ENCODE data around the gene MSH5.
"Not testable (repeated sequence)": the region's sequence is repeated elsewhere in the genome, so short reads cannot be mapped to it uniquely, and the experiment has no call there.

The MSH5 gene

DNA sequence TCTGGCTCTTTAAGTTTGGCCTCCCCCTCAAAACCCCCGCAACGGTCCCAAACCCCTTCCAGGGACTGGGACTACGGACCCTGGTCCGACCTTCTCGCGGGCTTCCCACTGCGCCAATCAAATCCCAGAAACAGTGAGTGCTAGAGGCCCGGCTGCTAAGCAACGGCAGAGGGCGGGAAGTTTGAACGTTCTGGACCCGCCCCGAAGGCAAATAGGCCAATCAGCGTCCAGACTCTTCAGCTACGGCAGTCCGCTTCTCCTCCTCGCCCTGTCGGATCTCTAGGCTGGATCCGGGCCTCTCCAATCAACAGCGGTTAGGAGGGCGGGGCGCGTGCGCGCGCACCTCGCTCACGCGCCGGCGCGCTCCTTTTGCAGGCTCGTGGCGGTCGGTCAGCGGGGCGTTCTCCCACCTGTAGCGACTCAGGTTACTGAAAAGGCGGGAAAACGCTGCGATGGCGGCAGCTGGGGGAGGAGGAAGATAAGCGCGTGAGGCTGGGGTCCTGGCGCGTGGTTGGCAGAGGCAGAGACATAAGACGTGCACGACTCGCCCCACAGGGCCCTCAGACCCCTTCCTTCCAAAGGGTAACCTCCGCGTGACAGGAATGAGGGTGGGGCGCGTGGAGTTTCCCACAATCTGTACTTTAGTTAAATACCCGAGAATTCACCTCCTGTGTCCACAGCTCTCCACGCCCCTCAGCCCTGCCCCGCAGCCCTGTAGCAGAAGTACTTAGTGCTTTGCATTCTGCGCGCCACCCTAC, at the start of gene MSH5:
Gene MSH5, plus strand, starts transcription at position 367 of the 758 bp plus-strand sequence. CDS start 462 bp downstream, outside the sequence.
- DNase-seq (ENCODE audit: low spot score): peak; percentile 100

DNA sequence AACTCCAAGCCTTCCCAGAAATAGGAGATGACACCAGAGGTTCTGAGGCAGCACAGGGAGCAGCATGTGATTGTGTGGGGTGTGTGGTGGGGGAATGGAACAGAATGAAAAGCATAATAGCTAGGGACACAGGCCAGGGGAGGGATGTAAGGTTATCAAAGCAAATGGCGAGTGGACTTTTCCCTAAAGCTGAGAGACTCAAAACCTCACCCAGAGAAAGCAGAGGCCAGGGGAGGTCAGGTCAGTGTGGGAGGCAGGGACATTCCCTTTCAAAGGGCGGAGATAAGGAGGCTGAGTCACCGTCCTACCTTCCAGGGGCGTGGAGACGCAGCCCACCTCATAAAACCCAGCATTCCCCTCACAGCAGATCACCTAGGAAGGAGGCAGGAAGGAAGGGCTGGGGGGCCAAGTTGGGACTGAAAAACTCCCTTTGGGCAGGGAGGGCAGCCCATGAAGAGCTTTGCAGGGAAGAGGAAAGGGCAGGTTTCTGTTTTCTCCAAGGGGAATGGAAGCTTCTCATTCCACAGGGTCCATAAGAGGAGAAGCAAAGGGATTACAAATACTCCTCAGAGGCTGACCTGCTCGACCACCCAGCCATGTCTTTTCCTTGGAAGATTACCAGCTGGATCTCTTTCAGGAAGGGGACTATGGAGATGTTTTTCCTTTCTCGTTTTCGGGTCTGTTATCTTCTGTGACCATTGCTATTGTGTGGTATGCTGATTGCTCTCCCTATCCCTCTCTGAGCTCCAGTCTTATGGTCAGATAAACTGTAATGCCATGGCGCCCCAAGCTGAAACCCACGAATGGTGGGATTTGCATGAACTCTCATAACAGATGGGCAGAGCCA, 49.4 kb upstream of the MSH5 start:
- no peak for DNase-seq (ENCODE audit: low spot score)

DNA sequence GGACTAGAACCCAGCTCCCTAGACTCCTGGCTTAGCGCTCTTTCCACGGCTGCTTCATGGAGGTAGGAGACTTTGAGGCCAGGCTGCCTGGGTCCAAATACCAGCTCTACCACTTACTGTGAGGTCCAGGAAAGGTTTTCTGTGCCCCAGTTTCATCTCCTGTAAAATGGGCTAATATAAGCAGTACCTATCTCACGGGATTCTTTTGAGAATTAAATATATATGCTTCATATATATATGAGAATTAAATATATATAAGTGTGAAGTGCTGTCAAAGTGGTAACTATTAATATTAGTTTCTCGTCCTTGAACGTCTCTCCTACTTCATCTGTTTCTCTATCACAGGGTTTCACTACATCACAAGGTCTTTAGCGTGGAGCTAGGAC, 48.7 kb upstream of the MSH5 start:
- no peak for DNase-seq (ENCODE audit: low spot score)

DNA sequence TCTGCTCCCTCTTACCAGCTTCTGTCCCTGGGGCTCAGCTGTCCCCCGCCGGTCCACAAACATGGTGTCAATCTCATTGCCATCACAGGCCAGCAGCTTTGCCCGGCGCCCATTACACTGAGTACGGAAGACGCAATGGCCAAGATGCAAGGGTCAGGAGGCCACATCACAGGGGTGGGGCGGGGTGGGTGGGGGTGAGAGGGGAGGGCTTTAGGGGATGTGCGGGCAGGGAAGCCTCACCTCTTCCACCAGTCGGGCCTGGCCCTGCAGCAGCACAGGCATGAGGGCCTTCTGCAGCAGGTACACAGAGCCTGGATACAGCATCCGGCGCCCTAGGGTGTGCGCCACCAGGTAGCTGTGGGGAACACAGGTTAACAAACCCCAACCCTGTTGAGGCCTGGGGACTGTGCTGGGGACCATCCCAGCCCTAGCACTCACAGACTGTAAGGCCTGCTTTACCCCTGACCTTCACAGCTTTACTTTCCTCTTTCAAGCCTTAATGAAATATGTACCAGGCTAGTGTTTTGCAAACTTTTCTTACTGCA, 48.2 kb upstream of the MSH5 start:
- DNase-seq (ENCODE audit: low spot score): no peak

DNA sequence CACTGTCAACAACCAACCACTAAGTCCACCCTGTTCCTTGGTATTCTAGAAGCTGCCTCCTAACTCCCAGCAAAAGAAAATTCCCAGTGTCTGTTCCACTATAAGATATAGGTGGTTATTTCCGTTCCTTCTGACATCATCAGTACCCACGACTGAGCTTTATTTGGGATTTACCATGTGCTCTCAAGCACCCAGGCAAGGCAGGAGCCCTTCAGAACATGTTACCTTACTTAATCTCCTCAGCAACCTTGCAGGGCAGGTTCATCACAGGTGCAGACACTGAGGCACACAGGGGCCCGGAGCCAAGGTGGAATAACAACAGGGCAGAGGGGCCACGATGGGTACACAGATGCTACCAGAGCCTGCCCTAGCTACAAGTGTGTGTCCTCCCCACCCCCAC, 47.5 kb upstream of the MSH5 start:
- no peak for DNase-seq (ENCODE audit: low spot score)

DNA sequence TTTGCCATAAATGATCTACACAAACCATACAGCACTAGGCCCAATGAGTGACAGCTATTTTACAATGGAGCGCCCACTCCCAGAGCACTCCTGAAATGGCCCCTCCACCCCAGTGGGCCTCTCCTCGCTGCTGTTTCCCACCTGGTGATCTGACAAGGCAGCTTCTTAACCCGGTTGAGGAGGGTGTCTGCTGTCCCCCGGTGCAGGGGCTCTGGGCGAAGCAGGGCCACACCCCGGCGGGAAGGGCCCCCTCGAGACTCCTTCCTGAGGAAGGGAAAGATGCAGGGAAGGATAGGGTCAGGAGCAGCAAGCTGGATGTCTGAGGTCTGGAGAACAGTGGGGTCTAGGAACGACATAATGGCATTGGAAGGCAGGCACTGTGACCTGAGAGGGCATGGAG, 46.9 kb upstream of the MSH5 start:
- DNase-seq (ENCODE audit: low spot score): no peak

DNA sequence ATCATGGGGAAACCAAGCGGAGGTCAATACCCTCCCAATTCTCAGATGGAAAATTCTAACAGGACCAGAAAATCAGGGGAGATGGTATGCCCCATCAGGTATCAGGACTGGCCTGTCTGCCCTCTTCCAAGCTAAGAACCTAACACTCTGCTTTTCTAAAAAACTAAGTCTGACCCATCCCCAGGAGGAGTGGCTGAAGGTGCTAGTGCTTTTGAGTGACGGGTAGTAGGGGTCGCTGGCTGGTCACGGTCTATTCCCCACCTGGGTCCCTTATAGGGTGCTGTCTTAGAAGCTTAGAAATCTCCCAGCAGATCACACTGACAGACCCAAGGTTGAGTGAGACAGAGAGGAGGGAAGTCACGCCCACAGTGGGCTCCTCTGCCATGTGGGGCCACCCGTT, 46.3 kb upstream of the MSH5 start:
- DNase-seq (ENCODE audit: low spot score): no peak

DNA sequence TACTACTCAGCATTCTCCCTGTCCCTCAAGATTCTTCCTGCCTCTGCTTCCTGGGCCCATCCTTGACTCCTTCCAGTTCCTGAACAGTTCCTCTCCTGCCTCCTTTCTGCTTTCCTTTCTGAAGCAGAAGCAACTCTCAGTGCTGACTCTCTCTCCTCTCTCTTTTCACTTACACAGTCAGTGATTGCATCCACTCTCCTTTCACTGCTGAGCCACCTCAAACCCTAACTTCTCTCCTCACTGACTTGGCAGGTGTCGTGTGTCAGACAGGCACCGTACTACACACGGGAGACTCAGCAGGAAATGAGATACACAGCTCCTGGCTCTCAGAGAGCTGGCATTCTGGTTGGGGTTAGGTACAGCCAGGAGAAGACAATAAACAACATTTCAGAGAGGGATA, 42.2 kb upstream of the MSH5 start:
- no peak for DNase-seq (ENCODE audit: low spot score)

DNA sequence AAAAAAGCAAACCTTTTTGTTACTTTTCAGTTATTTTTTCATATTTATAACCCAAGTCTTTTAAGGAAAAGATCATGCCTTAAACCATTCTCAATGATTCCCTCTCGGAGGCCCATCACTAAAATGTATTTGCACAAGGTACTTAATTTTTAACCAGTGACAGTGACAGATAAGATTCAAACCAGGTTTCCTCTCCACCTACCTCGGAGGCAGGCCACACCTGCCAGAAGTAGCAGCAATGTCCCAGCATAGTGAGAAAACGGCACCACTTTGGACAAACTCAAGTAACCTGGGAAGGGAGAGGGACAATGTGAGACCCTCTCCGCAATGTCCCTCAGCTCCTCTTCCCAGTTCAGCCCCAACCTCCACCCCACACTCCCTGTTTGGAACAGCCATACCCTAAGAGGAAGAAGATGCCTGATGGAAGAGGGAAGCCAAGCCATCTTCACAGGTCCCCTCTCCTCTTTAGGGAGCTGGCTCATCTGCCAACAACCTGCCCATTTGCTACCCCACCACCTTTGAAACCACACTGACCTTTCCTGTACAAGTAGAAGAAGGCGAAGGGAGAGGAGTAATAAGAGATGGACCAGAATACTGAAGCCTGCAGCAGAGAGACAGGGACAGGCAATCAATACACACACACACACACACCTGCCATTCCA, 38.9 kb upstream of the MSH5 start:
- no peak for DNase-seq (ENCODE audit: low spot score)

DNA sequence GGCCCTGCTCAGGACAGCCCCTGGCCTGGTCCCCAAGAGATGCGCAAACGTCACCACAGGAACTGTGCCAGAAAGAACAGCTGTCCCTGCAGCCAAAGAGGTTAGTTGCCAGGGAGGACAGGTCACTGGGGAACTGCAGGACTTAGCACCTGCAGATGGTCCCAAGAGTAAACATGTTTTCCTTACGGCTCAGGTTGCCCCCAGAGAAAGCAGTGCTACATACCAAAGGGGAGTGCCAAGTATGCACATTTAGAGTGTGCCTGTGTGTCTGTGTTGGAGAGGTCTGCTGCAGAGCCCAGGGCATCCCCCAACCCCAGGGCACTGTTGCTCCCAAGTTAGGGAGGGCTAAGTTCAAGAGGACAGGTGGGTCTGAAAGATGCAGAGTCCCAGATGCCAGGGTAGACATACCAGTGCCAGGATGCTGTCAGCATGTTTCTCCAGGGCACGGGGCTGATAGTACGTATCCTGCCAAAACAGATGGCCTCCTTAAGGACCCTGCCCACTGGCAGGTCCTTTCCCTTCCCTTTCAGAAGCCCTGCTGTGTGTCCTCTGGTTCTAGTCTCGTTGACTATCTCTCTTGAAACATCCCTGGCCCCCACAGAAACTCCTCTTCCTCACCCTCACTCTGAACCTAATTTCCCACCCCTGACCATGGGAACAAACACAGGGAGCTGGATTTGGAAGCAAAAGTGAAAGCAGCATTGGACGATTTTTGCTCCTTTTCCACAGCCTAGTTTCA, 38.0 kb upstream of the MSH5 start:
- DNase-seq (ENCODE audit: low spot score): no peak

DNA sequence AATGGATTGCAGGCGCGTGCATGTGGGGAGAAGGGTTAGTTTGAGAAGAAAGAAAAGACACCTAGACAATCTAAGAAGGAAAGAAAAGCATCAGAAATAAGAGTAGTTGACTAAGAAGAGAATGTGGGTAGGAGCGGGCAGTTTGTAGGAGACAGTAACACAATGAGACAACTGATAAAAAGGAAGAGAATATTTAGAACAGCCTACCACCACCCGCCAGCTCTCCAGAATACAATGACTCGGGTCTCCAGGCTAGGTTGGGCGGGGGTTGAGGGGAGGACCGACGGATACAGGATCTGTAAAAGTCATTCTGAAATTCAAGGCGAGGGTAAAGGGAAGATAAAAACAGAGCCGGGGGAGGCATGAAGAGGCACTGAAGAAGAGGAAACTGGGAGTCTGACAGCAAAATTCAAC, 37.4 kb upstream of the MSH5 start:
- DNase-seq (ENCODE audit: low spot score): no peak

DNA sequence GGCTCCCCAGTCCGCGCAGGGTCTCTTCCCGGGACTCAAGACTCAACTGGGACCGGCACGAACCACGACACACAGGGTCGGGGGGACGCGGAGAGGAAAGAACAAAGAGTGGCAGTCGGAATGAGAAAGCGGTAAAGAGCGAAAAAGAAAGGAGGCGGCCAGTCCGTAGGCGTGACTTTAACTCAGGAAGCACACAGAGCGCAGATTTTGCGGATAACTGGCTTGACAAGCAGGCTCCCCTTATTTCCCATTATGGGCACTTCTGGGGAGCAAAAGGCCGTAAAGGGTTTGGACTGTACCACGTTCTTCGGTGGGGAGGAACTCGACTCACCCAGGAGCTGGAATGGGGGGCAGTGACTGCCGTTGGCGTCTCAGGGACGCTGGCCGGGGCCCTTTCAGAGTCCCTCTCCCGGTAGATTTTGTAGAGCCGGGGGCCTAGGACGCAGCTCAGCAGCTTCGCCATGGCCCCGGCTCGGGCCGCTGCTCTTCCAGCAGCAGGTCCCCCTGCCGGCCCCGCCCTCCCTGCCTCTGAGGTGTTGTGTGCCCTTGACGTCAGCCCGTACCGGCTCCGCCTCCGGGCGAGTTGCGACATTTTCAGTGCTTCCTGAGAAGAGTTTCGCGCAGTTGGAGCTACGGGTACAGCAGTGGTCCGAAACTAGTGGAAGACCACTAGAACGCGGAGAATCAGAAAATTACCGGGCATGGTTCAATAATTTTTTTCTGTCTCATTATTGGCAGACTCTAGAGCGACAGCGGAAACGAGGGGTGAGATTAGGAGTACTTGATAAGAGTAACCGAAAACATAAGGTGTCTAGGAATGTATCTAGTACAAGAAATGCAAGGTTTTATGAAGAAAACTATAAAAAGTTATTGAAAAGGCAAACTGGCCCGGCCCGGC, 36.7 kb upstream of the MSH5 start, which contains the start of gene ABHD16A:
Gene ABHD16A, minus strand, starts transcription at position 506 of the 898 bp plus-strand sequence. Its CDS starts 43 bp downstream, at position 463.
- DNase-seq (ENCODE audit: low spot score): peak; percentile 99

DNA sequence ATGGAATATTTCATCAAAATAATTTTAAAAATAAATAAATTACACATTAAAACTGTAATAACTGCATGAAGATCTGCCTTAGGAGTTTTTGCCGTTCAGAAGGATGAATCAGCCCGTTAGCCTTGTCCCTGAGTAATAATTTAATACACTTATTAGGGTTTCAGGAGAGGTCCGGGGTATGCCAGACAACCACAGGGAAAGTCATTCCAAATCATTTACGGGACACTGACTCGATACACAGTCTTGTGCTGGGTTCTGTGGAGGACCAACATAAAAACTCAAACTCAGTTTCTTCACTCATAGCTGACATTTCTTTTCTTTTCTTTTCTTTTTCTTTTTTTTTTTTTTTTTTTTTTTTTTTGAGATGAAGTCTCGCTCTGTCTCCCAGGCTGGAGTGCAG, 33.9 kb upstream of the MSH5 start:
- DNase-seq (ENCODE audit: low spot score): no peak

DNA sequence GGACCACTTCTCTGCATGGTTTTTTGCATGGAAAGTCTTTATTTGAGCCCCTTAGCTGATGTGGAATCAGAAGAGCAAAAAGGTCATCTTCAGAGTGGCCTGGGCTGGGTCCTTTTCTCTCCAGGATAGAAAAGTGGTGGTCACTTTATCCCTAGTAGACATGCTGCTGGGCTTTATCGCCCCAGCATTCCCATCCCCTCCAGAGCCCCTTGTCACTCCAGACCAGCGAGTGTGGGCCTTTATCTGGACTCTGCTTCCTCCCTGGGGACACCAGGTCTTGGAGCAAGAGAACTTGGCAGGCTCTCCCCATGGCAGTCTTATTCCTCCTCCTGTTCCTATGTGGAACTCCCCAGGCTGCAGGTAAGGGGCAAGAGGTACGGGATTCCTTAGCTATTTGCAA, 33.2 kb upstream of the MSH5 start, which contains the start of gene LY6G6F:
Gene LY6G6F, plus strand, starts transcription at position 268 of the 400 bp plus-strand sequence. Its CDS starts 41 bp downstream, at position 309.
- no peak for DNase-seq (ENCODE audit: low spot score)

DNA sequence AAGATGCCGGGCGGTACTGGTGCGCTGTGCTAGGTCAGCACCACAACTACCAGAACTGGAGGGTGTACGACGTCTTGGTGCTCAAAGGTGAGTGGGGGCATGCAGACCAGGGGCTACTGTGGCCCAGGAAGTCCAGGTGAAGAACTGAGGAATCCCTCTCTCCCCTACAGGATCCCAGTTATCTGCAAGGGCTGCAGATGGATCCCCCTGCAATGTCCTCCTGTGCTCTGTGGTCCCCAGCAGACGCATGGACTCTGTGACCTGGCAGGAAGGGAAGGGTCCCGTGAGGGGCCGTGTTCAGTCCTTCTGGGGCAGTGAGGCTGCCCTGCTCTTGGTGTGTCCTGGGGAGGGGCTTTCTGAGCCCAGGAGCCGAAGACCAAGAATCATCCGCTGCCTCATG, 32.1 kb upstream of the MSH5 start:
- no peak for DNase-seq (ENCODE audit: low spot score)

DNA sequence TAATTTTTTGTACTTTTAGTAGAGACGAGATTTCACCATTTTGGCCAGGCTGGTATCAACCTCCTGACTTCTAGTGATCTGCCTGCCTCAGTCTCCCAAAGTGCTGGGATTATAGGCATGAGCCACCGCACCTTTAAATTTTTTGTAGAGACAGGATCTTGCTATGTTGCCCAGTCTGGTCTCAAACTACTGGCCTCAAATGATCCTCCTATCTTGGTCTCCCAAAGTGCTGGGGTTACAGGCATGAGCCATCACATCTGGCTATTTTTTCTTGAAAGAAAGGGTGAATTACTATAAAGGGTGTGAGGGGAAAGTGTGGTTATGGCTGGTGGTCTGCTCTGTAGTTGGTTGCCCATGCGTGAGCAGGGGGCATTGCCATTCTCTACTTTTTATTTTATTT, 31.6 kb upstream of the MSH5 start:
- DNase-seq (ENCODE audit: low spot score): no peak

DNA sequence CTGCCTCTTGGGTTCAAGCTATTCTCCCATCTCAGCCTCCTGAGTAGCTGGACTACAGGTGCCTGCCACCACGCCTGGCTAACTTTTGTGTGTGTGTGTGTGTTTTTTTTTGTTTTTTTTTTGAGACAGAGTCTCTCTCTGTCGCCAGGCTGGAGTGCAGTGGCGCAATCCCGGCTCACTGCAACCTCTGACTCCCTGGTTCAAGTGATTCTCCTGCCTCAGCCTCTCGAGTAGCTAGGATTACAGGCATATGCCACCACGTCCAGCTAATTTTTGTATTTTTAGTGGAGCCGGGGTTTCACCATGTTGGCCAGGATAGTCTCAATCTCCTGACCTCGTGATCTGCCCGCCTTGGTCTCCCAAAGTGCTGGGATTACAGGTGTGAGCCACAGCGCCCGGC, 30.6 kb upstream of the MSH5 start:
- not testable (repeated sequence) for DNase-seq (ENCODE audit: low spot score)

DNA sequence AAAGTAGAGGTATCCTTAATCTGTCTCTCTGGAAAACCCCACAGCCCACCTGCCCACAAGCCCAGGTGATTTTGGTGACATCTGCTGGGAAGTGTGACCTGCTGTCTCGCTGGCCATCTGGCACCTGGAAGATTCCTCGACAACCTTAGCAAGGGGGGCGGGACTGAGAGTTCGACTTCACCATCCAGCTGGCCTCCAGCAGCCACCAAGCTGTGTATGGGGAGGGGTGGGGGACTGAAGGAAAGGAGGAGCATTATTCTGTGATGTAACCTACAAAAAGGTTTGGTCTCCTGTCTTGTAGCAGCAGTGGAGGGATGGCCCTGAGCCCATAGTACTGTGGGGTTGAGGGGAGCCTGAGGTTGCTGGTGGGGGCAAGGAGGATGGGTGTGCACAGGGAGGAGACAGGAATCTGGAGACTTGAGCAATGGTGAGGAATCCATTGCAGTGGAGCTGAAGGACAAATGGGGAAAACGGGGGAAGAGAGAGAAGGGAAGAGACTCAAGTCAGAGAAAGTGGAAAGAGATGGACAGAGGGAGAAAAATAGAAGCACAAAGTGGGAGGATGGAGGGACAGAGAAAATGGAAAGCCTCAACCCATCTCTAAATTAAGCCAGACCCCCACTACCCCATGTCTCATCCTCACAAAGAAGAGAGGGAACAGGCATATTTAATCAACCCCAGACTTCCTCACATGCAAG, 29.1 kb upstream of the MSH5 start:
- no peak for DNase-seq (ENCODE audit: low spot score)

DNA sequence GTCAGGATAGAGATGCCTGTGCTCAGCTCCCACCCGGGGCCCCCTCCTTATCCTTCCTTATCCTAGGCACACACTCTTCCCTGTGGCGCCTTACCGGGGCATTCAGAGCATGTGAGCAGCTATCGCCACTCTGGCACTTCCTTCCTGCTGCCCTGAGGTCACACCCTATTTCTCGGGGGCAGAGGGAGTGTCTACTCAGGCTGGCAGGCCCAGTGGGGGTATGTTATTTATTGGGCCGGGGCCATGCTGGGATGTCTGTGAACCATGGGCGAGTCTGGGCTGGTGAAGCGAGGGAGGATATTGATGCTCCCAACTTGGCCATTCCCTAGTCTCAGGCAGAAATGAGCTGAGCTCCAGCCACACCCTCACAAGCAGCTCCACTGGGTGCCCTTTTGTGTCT, 28.6 kb upstream of the MSH5 start:
- no peak for DNase-seq (ENCODE audit: low spot score)

DNA sequence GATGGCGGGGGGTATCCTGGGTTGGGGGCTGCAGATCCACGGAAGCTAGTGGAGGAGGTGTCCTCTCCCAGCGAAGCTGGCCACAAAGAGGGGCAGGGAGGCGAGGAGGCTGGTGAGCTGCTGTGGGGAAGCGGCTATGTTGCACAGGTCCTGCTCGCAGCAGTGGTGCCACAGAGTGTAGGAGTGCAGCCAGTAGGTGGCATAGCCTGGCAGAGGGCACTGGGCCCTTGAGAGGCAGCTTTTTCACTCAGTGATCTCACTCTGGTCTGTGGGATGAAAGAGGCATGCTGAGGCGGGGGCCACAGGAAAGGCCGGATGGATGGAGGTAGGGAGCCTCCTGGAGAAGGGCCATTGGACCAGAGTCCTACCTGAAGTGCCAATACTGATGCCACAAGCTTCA, 27.5 kb upstream of the MSH5 start:
- DNase-seq (ENCODE audit: low spot score): no peak

Measured in cerebellar cortex (tissue), 1 donor.